GM21737 (cell line): ENCODE results near the gene DEPDC7.
A peak's percentile ranks its signal among the peaks of the same experiment; 100 is the strongest.
"Not testable (repeated sequence)": the region's sequence is repeated elsewhere in the genome, so short reads cannot be mapped to it uniquely, and the experiment has no call there.

Experiments
- ATAC-seq: cut with Tn5 transposase; IDR thresholded peaks from one replicate; pipeline ENCODE4 v1.9.1; 2021; ENCODE audit warnings: mild to moderate bottlenecking, moderate library complexity; ENCODE audit not compliant: unreplicated experiment

DEPDC7 gene

GRCh38 chr11:33021937-33022336 lies 6.3 kb downstream of the DEPDC7 start:
- ATAC-seq = no peak

DNA sequence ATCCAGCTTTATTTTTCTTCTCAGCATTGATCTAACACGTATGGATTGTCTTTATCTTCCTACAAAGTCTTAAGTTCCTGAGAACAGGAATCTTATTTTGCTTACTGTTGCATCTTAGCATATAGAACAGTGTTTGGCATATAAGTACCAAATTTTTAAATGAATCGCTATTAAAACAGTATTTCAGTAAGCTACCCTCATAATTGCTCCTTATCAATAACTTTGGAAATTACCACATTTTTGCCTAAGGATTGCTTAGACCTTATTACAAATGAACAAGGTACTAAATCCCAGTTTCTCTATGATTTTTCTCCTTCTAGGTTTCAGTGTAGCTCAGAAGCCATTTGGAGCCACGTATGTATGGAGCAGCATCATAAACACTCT lies 9.7 kb downstream of the DEPDC7 start:
- no peak for ATAC-seq

DNA sequence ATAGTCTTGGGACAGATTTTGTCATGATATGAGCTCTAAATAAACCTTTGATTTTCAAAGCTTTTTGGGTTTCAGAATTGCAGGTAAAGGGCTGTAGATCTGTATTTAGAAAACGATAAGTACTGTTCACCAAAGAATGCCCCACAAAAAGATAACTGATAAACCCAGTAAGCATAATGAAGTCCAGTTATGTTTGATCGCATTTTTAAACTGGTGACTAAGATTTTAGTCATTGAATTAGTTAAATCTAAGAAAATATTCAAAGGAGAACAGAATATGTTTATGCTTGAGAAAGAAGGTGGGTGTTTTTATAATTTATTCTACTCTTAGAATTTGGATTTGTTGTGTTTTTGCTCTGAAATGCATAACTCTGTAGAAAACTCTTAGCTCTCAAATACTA lies 11.6 kb downstream of the DEPDC7 start:
- no peak for ATAC-seq

- ATAC-seq = no peak
Observed at GRCh38 chr11:33027846-33028536, 12.3 kb downstream of the DEPDC7 start.

GRCh38 chr11:33028537-33028914 lies 12.8 kb downstream of the DEPDC7 start:
- no peak for ATAC-seq

DNA sequence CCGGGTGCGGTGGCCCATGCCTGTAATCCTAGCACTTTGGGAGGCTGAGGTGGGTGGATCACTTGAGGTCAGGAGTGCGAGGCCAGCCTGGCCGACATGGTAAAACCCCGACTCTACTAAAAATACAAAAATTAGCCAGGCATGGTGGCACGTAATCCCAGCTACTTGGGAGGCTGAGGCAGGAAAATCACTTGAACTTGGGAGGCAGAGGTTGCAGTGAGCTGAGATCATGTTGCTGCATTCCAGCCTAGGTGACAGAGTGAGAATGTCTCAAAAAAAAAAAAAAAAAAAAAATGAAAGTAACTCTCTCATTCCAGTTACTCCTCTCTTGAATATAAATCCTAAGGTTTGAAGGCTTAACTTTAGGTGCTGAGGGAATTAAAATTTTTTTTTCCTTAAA lies 13.5 kb downstream of the DEPDC7 start:
- not testable (repeated sequence) for ATAC-seq

- no peak for ATAC-seq
Observed at GRCh38 chr11:33033493-33033892, 17.8 kb downstream of the DEPDC7 start.

DNA sequence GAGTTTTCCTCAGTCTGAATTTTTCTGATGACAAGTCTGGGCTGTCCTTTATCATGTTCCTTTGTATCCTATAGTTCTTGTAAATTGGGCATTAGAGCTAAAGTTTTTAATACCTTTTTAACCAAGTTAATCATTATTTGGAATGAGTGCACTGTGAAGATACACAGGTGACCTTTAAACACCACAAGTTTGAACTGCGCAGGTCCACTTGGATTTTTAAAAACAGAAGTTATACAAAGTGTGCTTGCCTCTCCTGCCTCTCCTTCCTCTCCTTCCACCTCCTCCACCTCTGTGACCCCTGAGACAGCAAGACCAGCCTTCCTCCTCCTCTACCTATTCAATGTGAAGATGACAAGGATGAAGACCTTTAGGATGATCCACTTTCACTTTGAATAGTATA lies 19.3 kb downstream of the DEPDC7 start:
- ATAC-seq = no peak

DNA sequence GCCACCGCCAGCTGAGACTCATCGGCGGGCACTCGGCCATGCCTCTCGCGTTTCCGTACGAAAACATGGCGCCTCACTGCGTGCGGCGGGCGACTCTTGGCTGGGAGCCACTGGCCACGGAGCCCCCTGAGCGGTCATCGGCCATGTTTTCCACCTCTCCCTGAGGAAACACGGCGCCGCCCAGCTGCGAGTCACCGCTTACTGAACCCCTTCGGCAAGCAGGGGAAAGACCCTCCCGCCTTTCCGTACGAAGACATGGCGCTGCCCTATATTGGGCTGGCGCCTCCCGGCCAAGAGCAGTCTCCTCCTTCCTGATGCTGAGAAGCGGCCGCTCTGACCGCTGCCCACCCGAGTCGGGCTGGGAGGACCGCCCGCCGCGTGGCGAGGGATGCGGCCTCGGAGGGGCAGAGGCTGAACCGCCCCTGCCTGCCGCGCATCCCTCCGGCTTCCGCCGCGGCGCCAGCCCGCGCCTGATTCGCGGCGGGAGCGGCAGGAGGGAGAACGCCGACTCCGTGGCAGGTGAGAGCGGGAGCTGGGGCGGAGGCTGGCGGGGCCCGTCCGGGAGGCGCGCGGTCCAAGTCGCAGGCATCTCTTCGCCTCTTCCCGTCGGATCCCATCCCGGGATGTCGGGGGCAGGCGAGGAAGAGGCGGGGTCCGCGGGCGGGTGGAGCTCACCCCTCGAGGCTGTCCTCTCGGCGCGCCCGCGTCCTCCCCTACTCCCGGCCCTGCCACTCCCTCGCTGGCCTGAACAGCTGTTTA lies 23.8 kb downstream of the DEPDC7 start, which contains the start of gene TCP11L1:
Gene TCP11L1, plus strand, starts transcription at position 299 of the 759 bp plus-strand sequence. CDS start 4,202 bp downstream, outside the sequence.
- peak; percentile 84 for ATAC-seq

DNA sequence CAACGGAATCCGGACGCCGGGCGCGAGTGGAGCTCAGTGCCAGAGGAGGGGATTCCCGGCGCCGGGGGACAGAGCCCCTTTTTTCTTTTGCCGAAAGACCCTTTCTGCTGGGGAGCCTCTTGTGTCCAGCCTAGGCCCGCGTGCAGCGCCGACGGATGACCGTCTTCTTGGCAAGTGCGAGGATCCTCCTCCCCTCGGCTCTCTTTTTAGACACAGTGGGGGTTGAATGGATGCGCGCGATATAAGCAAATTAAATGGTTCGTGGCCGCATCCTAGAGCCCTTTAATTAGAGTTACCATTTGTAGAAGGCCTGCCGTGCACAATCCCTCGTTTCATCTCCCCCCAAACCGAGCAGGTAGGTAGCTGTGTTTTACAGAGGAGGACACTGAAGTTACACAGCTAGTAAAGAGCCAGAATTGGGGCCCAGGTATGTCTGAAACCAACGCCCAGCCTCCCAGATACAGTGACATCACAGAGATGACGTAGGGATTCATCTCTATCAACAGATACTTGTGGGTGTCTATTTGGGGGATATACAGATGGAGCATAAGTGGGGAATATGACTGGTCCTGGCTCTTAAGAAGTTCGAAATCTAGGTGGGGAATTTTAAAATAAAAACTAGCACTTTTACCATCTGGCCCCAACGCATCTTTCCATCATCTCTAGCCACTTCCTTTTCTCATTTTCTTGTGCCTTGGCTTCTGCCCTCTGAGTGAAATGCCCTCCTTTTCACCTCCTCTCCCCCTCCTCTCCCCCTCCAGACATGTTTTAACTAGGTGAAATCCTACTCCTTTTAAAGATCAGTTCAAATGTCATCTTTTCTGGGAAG lies 24.6 kb downstream of the DEPDC7 start:
- peak; percentile 19 for ATAC-seq

DNA sequence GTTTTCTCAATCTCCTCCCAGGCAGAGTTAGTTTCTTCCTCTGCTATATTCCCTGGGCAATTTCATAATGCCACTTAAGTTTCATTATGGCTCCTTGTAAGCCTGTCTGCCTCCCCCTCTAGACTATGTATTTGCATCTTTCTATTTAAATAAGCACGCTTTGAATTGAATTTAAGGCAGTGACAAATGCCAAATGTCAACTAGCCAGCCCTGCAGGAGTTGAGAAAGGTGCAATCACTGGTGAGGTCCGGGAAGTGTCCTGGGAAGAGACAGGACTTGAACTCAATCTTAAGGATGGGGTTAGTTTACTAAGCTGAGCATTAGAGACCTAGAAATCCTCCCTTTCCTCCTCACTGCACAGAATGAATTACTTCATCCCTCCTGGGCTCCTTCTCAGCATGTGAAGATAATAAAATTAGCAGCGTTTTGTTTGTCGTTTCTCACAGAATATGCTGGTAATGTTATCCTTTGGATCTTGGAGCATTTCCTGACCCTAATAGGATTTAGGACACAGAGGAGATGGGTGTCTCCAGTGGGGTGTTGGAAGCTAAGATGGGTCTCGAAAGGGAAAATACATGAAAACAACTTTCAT lies 25.3 kb downstream of the DEPDC7 start:
- no peak for ATAC-seq

GRCh38 chr11:33043221-33043830 lies 27.6 kb downstream of the DEPDC7 start:
- ATAC-seq = no peak

- ATAC-seq = no peak
Observed at GRCh38 chr11:33044285-33044756, 28.6 kb downstream of the DEPDC7 start.

DNA sequence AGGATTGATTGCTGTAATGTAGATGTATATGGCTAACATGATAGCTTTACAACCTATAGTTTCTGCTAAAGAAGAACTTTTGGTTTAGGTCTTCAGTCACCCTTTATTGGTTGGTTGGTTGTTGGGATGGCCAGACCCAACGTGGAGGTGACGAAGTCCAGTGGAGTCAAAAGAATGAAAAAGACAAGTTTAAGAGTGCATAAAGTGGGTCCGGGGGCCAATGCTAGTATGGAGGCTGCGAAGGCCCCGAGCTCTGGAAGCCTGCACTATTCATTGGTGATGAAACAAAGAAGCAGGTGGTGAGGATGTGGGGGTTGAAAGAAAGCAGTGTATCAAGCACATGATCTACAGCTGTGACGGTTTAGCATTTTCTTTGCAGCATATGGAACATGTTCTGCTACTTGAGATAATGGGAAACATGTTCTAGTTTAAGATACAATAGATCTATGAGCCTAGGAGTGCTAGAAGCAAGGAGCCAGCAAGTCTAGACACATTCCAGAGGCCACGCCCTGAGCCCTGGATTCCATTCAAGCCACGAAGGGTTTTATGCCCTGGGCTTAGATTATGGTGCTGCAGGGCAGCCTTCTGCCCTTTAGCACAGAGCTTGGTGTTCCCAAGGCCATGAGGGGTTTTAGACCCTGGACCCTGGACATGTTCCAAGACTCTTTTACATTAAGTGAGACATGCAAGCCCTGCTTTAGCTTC lies 30.0 kb downstream of the DEPDC7 start:
- no peak for ATAC-seq

GRCh38 chr11:33048701-33049100 lies 33.0 kb downstream of the DEPDC7 start:
- ATAC-seq = not testable (repeated sequence)

DNA sequence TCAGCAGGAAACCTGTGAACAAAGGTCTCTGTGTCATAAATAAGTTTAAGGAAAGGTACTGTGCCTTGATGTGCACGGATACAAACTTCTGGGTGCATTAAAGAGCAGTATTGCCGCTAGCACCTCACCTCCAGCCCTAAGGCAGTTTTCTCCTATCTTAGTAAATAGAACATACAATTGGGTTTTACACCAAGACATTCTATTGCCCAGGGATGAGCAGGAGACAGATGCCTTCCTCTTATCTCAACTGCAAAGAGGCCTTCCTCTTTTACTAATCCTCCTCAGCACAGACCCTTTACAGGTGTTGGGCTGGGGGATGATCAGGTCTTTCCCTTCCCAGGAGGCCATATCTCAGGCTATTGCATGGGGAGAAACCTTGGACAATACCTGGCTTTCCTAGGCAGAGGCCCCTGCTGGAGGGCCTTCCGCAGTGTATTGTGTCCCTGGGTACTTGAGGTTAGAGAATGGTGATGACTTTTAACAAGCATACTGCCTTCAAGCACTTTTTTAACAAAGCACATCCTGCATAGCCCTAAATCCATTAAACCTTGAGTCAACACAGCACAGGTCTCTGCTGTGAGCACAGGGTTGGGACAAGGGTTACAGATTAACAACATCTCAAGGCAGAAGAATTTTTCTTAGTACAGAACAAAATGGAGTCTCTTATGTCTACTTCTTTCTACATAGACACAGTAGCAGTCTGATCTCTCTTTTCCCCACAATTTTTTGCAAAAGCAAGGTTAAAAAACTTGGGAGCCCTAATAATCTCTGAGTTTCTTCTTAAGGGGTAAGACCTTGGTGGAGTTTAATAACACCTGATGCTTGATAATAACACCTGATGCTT lies 34.1 kb downstream of the DEPDC7 start:
- ATAC-seq = not testable (repeated sequence)

- no peak for ATAC-seq
Observed at GRCh38 chr11:33052231-33052630, 36.6 kb downstream of the DEPDC7 start.

- ATAC-seq = no peak
Observed at GRCh38 chr11:33055375-33055774, 39.7 kb downstream of the DEPDC7 start.

GRCh38 chr11:33057284-33057683 lies 41.6 kb downstream of the DEPDC7 start:
- no peak for ATAC-seq
